HCT116 (cell line): ENCODE data around the gene TUNAR. TPM values are rescaled to one million over a fixed set of nuclear protein-coding genes. Genes with fewer than 3 reads are reported as not detected.

Experiments used
- ATAC-seq: fragments of 200-7000 bp; cut with Tn5 transposase; 2 replicates; pipeline ENCODE4 v1.9.1; 2020; ENCODE audit warnings: mild to moderate bottlenecking, moderate library complexity
- BruUV-seq: library from RNA; stranded (reverse); fragments of 400-500 nt; replicated peaks from 2 replicates; lab custom pipeline; 2021; lab: Mats Ljungman, UMichigan
- CTCF ChIA-PET: fragments of 300-600 bp; sonication (Branson Sonifier 250); formaldehyde crosslinking; loops from one replicate; lab custom pipeline; 2021; ENCODE audit warnings: antibody characterized with exemption; lab: Charles Lee
- POLR2A ChIA-PET: fragments of 300-600, 350-600 bp; sonication (Branson Sonifier 250); formaldehyde crosslinking; loops from one replicate; lab custom pipeline; 2021; ENCODE audit warnings: antibody characterized with exemption; lab: Charles Lee
- RAD21 ChIA-PET, 2 experiments: fragments of 300-600 bp; sonication (Branson Sonifier 250); formaldehyde crosslinking; loops; one replicate each; lab custom pipeline; 2023; ENCODE audit warnings: low total read pairs in 2 of 2; ENCODE audit not compliant: uncharacterized antibody in 2 of 2, unreplicated experiment in 2 of 2, low non-redundant PET in 1 of 2; lab: Charles Lee
- DNase-seq: peaks from one replicate; pipeline ENCODE4 v3.0.0-alpha.2; 2010; ENCODE audit warnings: low read depth, low spot score
- H2AFZ ChIP-seq: fragments of 200-600 bp; shearing (Covaris generic), sonication (generic); 2 replicates; pipeline ENCODE4 v1.6.1; 2017; ENCODE audit warnings: low read depth, mixed run types, mixed read lengths, antibody characterized with exemption, low read length; ENCODE audit not compliant: poor library complexity, severe bottlenecking
- H3K27ac ChIP-seq: 2 replicates; pipeline ENCODE4 v1.5.1; 2012; ENCODE audit warnings: low read depth, low read length
- H3K27me3 ChIP-seq: fragments of 200-600 bp; sonication (generic); 2 replicates; pipeline ENCODE4 v1.6.1; 2016; ENCODE audit warnings: mixed run types, low read length, mixed read lengths; ENCODE audit not compliant: insufficient read depth
- H3K36me3 ChIP-seq, 2 experiments: fragments of 200-500 bp in 1 of 2; fragments of 200-600 bp in 1 of 2; sonication (Bioruptor generic) in 1 of 2; sonication (generic) in 1 of 2; 2 replicates each; pipeline versions ENCODE4 v1.5.1 to v1.6.1; 2014 to 2016; ENCODE audit warnings: low read length in 2 of 2, inconsistent platforms in 1 of 2, mixed read lengths in 1 of 2, mixed run types in 1 of 2; ENCODE audit not compliant: insufficient read depth in 2 of 2, control insufficient read depth in 1 of 2
- H3K4me1 ChIP-seq, 2 experiments: fragments of 200-600 bp in 1 of 2; sonication (generic) in 1 of 2; 2 replicates each; pipeline versions ENCODE4 v1.5.1 to v1.6.1; 2012 to 2017; ENCODE audit warnings: low read length in 2 of 2, inconsistent platforms in 1 of 2, mild to moderate bottlenecking in 1 of 2, mixed read lengths in 1 of 2, mixed run types in 1 of 2, moderate library complexity in 1 of 2; ENCODE audit not compliant: insufficient read depth in 2 of 2, control insufficient read depth in 1 of 2
- H3K4me2 ChIP-seq: fragments of 200-600 bp; sonication (generic); 2 replicates; pipeline ENCODE4 v1.6.1; 2017; ENCODE audit warnings: mixed run types, low read length, mixed read lengths
- H3K4me3 ChIP-seq, 2 experiments: fragments of 200-600 bp in 1 of 2; sonication (generic) in 1 of 2; replicated peaks in 1 of 2; 2 replicates each; pipeline ENCODE4 v1.5.1; 2011 to 2016; ENCODE audit warnings: low read length in 2 of 2, control low read depth in 1 of 2, low read depth in 1 of 2, mild to moderate bottlenecking in 1 of 2, mixed read lengths in 1 of 2, mixed run types in 1 of 2
- H3K79me2 ChIP-seq: fragments of 200-600 bp; sonication (generic); 2 replicates; pipeline ENCODE4 v1.6.1; 2017; ENCODE audit warnings: mild to moderate bottlenecking, mixed run types, low read length, moderate library complexity, mixed read lengths; ENCODE audit not compliant: insufficient read depth
- H3K9ac ChIP-seq: fragments of 200-600 bp; sonication (generic); 2 replicates; pipeline ENCODE4 v1.6.1; 2016; ENCODE audit warnings: low read length, mixed read lengths
- H3K9me2 ChIP-seq: fragments of 200-600 bp; sonication (generic), shearing (Covaris generic); 2 replicates; pipeline ENCODE4 v1.6.1; 2017; ENCODE audit warnings: mixed run types, mild to moderate bottlenecking, moderate library complexity; ENCODE audit not compliant: insufficient read depth
- H3K9me3 ChIP-seq, 2 experiments: fragments of 200-500 bp in 1 of 2; fragments of 200-600 bp in 1 of 2; sonication (Bioruptor generic) in 1 of 2; sonication (generic) in 1 of 2; 2 replicates each; pipeline ENCODE4 v1.6.1; 2014 to 2017; ENCODE audit warnings: low read length in 2 of 2, mixed read lengths in 2 of 2, inconsistent platforms in 1 of 2, low read depth in 1 of 2, mild to moderate bottlenecking in 1 of 2, mixed run types in 1 of 2, moderate library complexity in 1 of 2; ENCODE audit not compliant: control insufficient read depth in 1 of 2, insufficient read depth in 1 of 2
- H4K20me1 ChIP-seq: fragments of 200-600 bp; sonication (generic), shearing (Covaris generic); 2 replicates; pipeline ENCODE4 v1.6.1; 2017; ENCODE audit warnings: mixed run types, mild to moderate bottlenecking, moderate library complexity; ENCODE audit not compliant: insufficient read depth
- ATF3 ChIP-seq: IDR thresholded peaks from 2 replicates; pipeline ENCODE4 v1.6.1; 2012
- CEBPB ChIP-seq: IDR thresholded peaks from 2 replicates; pipeline ENCODE4 v1.6.1; 2012; ENCODE audit warnings: low read depth
- CTCF ChIP-seq, 3 experiments: fragments of 200-600 bp in 1 of 3; sonication (generic) in 1 of 3; IDR thresholded peaks in 2 of 3; conservative IDR thresholded peaks in 1 of 3; 2 replicates each; pipeline ENCODE4 v1.5.1; 2012 to 2017; ENCODE audit warnings: low read depth in 2 of 3, low read length in 2 of 3, antibody characterized with exemption in 1 of 3, borderline replicate concordance in 1 of 3, control low read depth in 1 of 3, mild to moderate bottlenecking in 1 of 3, mixed read lengths in 1 of 3, mixed run types in 1 of 3, moderate library complexity in 1 of 3; ENCODE audit not compliant: insufficient read depth in 1 of 3
- EZH2phosphoT487 ChIP-seq: fragments of 200-600 bp; IDR thresholded peaks from 2 replicates; pipeline ENCODE4 v1.6.1; 2018; ENCODE audit warnings: antibody characterized with exemption, borderline replicate concordance
- FOSL1 ChIP-seq: IDR thresholded peaks from 2 replicates; pipeline ENCODE4 v1.6.1; 2012; ENCODE audit warnings: low read depth
- MAX ChIP-seq: IDR thresholded peaks from 2 replicates; pipeline ENCODE4 v1.6.1; 2012
- REST ChIP-seq: IDR thresholded peaks from 2 replicates; pipeline ENCODE4 v1.6.1; 2012; ENCODE audit warnings: low read depth
- SIN3A ChIP-seq: IDR thresholded peaks from 2 replicates; pipeline ENCODE4 v1.6.1; 2012; ENCODE audit warnings: low read depth
- SRF ChIP-seq: IDR thresholded peaks from 2 replicates; pipeline ENCODE4 v1.6.1; 2012; ENCODE audit warnings: low read depth
- YY1 ChIP-seq: IDR thresholded peaks from 2 replicates; pipeline ENCODE4 v1.6.1; 2011; ENCODE audit warnings: low read length, low read depth, moderate library complexity, mild to moderate bottlenecking; ENCODE audit not compliant: insufficient replicate concordance; ENCODE audit errors: extremely low read depth
- ZFX ChIP-seq: fragments of 450-650 bp; IDR thresholded peaks from 2 replicates; pipeline ENCODE4 v1.6.1; 2017
- ZNF274 ChIP-seq: fragments of 200-500 bp; sonication (Bioruptor generic); IDR thresholded peaks from 2 replicates; pipeline ENCODE4 v1.6.1; 2014; ENCODE audit warnings: mild to moderate bottlenecking, low read depth, low read length, inconsistent platforms
- intact Hi-C: fragments of 100-400 bp; cut with micrococcal nuclease; formaldehyde crosslinking; loops from 2 replicates; pipeline ENCODE4 v1.10.0; 2022
- total RNA-seq: library from RNA; stranded (reverse); gene quantifications from one replicate; pipeline ENCODE4 v1.2.1, GENCODE V29; 2021; ENCODE audit not compliant: unreplicated experiment

The TUNAR gene
- total RNA-seq, 1 experiment from 2014 or later = not detected

- Histone ChIP-seq H3K9me3 (no peaks in the 10 kb centered on the region), H3K4me3 (no peak overlapping the region), H3K4me2 (no peak overlapping the region), H3K4me1 (peaks cover 0 to 8% of the 10 kb centered on the region in 2 experiments; a peak in 1 of 4 replicates)
- TF ChIP-seq REST (no peak), ZNF274 (no peak), ZFX (no peak), ATF3 (no peak), CEBPB (no peak), MAX (no peak), SRF (no peak), YY1 (no peak), SIN3A (no peak), CTCF (IDR thresholded peaks at IDR 0.05 in 2 of 3, conservative IDR thresholded peaks at IDR 0.05 in 1 of 3; ENCODE audit: borderline replicate concordance in 1 of 3, insufficient read depth in 1 of 3, low read depth in 2 of 3, low read length in 2 of 3) (no peak), FOSL1 (no peak), EZH2phosphoT487 (no peak)
- TF ChIP-seq, all 23 proteins: peak for 0
- CTCF ChIA-PET = no interaction called here
- ATAC-seq (no peak), DNase-seq (no peak)
- peaks cover 18% of the 10 kb centered on the region; the same call in 1 of the 2 replicates for H3K27me3 ChIP-seq
- BruUV-seq = no TSS peak
- no peak overlapping the region for H3K9ac ChIP-seq
- intact Hi-C loops = no loop called here
- POLR2A ChIA-PET = no interaction called here
- H3K27ac ChIP-seq = no peak overlapping the region
- H3K79me2 ChIP-seq = no peaks in the 10 kb centered on the region
- RAD21 ChIA-PET = no interaction called here
- no peaks in the 10 kb centered on the region for H3K36me3 ChIP-seq
- H3K9me2 ChIP-seq = no peaks in the 10 kb centered on the region
- H2AFZ ChIP-seq = no peak overlapping the region
- no peaks in the 10 kb centered on the region for H4K20me1 ChIP-seq
Measured at GRCh38 chr14:95831041-95831440, 45.6 kb upstream of the TUNAR start.
